Lower leg skin (tissue), 3 donors: ENCODE measurements around the gene TRDN.

Source experiments
- POLR2A ChIP-seq, 2 donors: fragments of 450-650 bp; IDR thresholded peaks; one replicate each; pipeline ENCODE4 v1.6.1; 2016 to 2017; ENCODE audit warnings: antibody characterized with exemption in 2 of 2, mild to moderate bottlenecking in 1 of 2, moderate library complexity in 1 of 2
- TF ChIP-seq, protein P1 (sequence below), 3 donors: fragments of 450-650 bp; IDR thresholded peaks; one replicate each; pipeline ENCODE4 v1.5.1; 2016; ENCODE audit warnings: antibody characterized with exemption in 3 of 3, mild to moderate bottlenecking in 3 of 3, moderate library complexity in 2 of 3

DNA sequence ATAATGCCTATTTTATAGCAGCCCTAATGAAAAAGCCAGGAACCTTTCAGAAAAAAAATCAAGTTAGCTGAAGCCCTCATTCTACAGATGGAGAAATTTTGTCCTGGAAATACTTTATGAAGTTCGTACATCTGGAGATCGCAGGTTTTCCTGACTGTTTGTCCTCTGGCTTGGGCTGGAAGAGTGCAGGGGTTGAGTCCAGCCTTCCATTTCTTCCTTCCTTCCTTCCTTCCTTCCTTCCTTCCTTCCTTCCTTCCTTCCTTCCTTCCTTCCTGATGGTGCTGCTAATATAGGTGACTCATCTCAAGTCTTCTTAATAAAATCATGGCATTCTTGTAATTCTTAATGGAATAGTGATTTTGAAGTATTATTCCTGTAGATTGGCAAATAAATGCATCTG, 413.3 kb downstream of the TRDN start:
- TF ChIP-seq, protein P1, sequence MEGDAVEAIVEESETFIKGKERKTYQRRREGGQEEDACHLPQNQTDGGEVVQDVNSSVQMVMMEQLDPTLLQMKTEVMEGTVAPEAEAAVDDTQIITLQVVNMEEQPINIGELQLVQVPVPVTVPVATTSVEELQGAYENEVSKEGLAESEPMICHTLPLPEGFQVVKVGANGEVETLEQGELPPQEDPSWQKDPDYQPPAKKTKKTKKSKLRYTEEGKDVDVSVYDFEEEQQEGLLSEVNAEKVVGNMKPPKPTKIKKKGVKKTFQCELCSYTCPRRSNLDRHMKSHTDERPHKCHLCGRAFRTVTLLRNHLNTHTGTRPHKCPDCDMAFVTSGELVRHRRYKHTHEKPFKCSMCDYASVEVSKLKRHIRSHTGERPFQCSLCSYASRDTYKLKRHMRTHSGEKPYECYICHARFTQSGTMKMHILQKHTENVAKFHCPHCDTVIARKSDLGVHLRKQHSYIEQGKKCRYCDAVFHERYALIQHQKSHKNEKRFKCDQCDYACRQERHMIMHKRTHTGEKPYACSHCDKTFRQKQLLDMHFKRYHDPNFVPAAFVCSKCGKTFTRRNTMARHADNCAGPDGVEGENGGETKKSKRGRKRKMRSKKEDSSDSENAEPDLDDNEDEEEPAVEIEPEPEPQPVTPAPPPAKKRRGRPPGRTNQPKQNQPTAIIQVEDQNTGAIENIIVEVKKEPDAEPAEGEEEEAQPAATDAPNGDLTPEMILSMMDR (IDR thresholded peaks at IDR 0.05), result no peak
- TF ChIP-seq POLR2A (IDR thresholded peaks at IDR 0.05), result no peak
